TTC549 (cell line): Measurements from ENCODE around the gene USP10.

ENCODE experiments used
- FAIRE-seq: peaks from 2 replicates; lab custom pipeline; 2012; peaks lifted over from hg19 to GRCh38; lab: Jason Lieb, UNC

USP10 gene

DNA sequence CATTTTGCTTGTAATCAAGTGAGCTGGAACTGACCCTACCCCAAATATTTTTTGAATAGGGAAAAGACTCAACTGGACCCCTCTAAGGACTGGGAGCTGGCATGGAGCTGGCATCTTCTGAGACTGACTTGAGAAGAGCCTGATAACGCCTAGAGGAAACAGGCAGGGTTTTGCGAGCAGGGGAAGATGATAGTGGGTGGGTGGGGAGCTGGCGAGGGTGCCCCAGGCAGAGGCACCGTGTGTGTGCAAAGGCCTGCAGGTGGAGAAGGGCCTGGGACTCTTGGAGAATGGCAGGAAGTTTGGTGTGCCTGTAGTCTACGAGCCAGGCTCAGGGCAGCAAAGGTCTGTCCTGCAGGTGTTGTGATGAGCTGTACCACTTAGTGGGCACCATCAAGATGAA, 124.1 kb downstream of the USP10 start:
- no peak for FAIRE-seq

DNA sequence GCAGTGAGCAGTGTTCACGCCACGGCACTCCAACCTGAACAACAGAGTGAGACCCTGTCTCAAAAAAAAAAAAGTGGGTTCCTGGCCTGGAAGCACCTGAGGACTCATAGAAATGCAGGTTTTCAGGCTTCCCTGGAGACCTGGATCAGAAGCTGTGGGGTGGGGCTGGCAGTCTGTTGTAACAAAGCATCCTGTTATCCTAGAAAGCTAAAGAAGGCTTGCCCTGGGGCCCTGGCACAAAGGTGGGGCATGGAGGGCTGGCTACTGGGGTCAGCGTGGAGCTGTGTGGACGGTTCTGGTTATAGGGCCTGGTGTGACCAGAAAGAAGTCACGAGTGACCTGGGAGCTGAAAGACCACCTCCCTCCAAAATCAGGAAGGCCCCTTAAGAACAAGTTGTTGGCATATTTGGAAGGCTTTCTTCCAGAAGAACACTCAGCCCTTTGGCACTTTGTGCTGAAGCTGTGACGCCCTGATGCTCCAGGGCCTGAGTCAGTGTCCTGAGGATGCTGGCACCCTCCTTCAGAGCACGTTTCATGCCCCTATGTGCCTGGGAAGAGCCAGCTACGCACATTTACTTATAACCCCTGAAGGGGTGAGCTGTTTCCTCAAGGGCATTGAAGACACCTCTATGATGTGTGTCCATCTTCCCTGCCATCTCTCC, 126.2 kb downstream of the USP10 start:
- FAIRE-seq = no peak

- no peak for FAIRE-seq
Observed at GRCh38 chr16:84826558-84826941, 126.8 kb downstream of the USP10 start.

- no peak for FAIRE-seq
Observed at GRCh38 chr16:84827131-84827574, 127.4 kb downstream of the USP10 start.

DNA sequence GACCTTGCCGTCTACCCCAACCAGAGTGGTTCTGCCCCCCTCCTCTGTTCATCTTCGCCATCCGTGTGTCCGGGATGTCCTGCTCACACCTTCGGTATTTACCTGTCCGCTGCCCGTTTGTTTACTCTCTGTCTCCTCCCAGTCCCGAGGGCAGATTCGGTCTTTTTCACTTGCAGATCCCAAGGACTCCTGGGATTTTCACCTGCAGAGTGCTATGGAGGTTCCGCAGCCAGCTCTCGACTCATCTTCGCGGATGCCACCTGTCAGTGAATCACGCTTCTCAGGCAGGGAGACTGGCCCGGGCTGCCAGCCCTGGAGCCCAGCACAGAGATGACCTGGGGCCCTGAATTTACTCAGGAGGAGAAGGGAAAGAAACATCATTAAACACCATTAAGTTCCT, 128.1 kb downstream of the USP10 start:
- no peak for FAIRE-seq

- FAIRE-seq = no peak
Observed at GRCh38 chr16:84828322-84828721, 128.5 kb downstream of the USP10 start.
